Measurements from ENCODE around the gene B3GAT1.

B3GAT1 gene

DNA sequence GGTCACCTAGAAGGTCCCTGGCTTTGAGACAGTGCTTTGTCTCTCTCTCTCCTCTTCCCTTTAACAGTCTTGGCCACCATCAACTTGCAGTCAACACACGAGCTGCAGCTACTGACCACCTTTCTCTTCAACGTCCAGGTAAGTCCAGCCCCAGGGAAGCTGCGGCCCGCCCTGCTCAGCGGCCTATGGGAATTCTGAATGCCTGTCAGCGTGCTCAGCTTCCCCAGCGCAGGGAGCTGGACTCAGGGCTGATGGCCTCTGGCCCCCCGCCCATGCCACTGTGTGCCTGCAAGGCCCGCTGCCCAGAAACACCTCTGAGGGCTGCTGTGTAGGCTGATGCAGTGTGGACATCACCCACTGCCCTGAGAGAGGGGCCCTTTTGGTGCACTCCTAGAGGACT, 47.8 kb downstream of the B3GAT1 start:
- Histone ChIP-seq H3K4me3 (ENCODE audit: low read length) (no peak overlapping the region), H2AFZ (ENCODE audit: low read depth, low read length) (no peak overlapping the region), H3K27ac (ENCODE audit: low read length) (no peak overlapping the region), H4K20me1 (ENCODE audit: insufficient read depth, low read length) (no peaks in the 10 kb centered on the region), H3K4me2 (ENCODE audit: low read length) (no peak overlapping the region), H3K9ac (ENCODE audit: low read length) (no peak overlapping the region), H3K4me1 (ENCODE audit: low read length) (peaks cover 11% of the 10 kb centered on the region), H3K36me3 (replicated peaks; ENCODE audit: low read depth, low read length) (no peaks in the 10 kb centered on the region), H3K79me2 (ENCODE audit: low read length) (no peaks in the 10 kb centered on the region), H3K27me3 (ENCODE audit: low read depth, low read length) (peaks cover 15% of the 10 kb centered on the region), H3K9me3 (ENCODE audit: insufficient read depth, low read length) (no peaks in the 10 kb centered on the region)
- TF ChIP-seq, protein P1, sequence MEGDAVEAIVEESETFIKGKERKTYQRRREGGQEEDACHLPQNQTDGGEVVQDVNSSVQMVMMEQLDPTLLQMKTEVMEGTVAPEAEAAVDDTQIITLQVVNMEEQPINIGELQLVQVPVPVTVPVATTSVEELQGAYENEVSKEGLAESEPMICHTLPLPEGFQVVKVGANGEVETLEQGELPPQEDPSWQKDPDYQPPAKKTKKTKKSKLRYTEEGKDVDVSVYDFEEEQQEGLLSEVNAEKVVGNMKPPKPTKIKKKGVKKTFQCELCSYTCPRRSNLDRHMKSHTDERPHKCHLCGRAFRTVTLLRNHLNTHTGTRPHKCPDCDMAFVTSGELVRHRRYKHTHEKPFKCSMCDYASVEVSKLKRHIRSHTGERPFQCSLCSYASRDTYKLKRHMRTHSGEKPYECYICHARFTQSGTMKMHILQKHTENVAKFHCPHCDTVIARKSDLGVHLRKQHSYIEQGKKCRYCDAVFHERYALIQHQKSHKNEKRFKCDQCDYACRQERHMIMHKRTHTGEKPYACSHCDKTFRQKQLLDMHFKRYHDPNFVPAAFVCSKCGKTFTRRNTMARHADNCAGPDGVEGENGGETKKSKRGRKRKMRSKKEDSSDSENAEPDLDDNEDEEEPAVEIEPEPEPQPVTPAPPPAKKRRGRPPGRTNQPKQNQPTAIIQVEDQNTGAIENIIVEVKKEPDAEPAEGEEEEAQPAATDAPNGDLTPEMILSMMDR (IDR thresholded peaks at IDR 0.05; ENCODE audit: low read depth, low read length), result no peak
- TF ChIP-seq EZH2phosphoT487 (IDR thresholded peaks at IDR 0.05; ENCODE audit: low read depth), result no peak

- TF ChIP-seq, protein P1 (IDR thresholded peaks at IDR 0.05; ENCODE audit: low read depth, low read length), result no peak
- TF ChIP-seq EZH2phosphoT487 (IDR thresholded peaks at IDR 0.05; ENCODE audit: low read depth), result no peak
- Histone ChIP-seq H2AFZ (ENCODE audit: low read depth, low read length) (no peak overlapping the region), H3K4me1 (ENCODE audit: low read length) (peaks cover 11% of the 10 kb centered on the region), H3K27me3 (ENCODE audit: low read depth, low read length) (peaks cover 15% of the 10 kb centered on the region), H3K4me3 (ENCODE audit: low read length) (no peak overlapping the region), H3K79me2 (ENCODE audit: low read length) (no peaks in the 10 kb centered on the region), H3K9me3 (ENCODE audit: insufficient read depth, low read length) (no peaks in the 10 kb centered on the region), H4K20me1 (ENCODE audit: insufficient read depth, low read length) (no peaks in the 10 kb centered on the region), H3K4me2 (ENCODE audit: low read length) (no peak overlapping the region), H3K36me3 (replicated peaks; ENCODE audit: low read depth, low read length) (no peaks in the 10 kb centered on the region), H3K27ac (ENCODE audit: low read length) (no peak overlapping the region), H3K9ac (ENCODE audit: low read length) (no peak overlapping the region)
Measured at GRCh38 chr11:134363592-134363991, 48.5 kb downstream of the B3GAT1 start.

DNA sequence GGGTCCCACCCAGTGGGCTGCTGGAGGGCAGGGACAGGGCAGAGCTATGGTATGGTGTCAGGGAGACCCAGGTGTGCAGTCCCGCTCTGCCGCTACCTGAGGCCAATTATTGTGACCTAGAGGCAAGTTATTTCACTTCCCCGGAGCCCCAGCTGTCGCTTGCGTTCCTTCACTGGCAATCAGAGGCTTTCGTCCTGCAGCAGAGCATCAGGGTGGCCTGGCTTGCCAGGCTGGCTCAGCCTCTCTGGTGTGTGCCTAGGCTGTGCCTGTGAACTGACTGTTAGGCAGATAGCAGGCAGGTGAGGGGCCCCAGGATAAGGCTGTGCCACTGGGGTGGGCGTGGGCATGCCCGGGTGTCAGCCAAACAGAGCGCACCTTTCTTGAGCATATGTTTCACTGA, 48.9 kb downstream of the B3GAT1 start:
- Histone ChIP-seq H3K27ac (ENCODE audit: low read length) (no peak overlapping the region), H3K79me2 (ENCODE audit: low read length) (no peaks in the 10 kb centered on the region), H3K4me2 (ENCODE audit: low read length) (no peak overlapping the region)

DNA sequence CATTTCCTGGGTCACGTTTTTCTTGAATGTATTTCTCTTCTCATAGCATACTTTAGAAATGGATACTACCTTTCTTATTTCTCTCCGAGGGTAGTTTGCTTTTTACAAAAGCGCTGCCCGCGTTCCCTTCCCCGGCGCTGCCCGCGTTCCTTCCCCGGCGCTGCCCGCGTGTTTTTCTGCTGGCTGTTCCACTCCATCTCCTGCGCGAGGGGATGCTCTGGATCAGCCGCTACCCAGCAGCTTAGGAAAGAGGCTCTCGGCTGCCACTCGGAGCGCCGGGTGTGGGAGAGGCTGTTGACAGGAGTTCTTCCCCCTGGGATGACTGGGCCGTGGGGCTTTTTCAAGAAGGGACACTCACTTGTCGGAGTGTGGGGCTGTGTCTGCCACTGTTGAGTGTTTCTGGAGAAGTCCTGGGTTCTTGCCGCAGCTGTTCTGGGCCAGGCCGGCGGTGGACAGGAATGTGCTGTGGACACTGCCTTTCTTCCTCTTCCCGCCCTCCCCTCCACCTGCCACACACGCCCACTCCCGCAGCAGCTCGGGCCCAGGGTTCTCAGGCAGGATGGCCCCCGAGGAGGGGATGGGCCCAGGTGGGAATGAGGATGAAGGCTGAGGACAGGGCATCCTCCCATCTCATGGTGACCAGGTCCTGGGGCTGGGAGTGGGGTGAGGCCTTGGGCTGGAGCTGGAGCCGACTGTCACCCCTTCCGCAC, 49.7 kb downstream of the B3GAT1 start:
- peaks cover 6% of the 10 kb centered on the region for H3K4me1 ChIP-seq (ENCODE audit: low read length)
- H3K27ac ChIP-seq (ENCODE audit: low read length), result no peak overlapping the region
- H3K9me3 ChIP-seq (ENCODE audit: insufficient read depth, low read length), result no peaks in the 10 kb centered on the region
- H3K4me2 ChIP-seq (ENCODE audit: low read length), result no peak overlapping the region
- TF ChIP-seq EZH2phosphoT487 (IDR thresholded peaks at IDR 0.05; ENCODE audit: low read depth), result no peak
- TF ChIP-seq, protein P1 (IDR thresholded peaks at IDR 0.05; ENCODE audit: low read depth, low read length), result no peak
- no peak overlapping the region for H3K9ac ChIP-seq (ENCODE audit: low read length)
- no peak overlapping the region for H3K4me3 ChIP-seq (ENCODE audit: low read length)
- H2AFZ ChIP-seq (ENCODE audit: low read depth, low read length), result no peak overlapping the region
- no peaks in the 10 kb centered on the region for H4K20me1 ChIP-seq (ENCODE audit: insufficient read depth, low read length)
- H3K27me3 ChIP-seq (ENCODE audit: low read depth, low read length), result peaks cover 15% of the 10 kb centered on the region
- no peaks in the 10 kb centered on the region for H3K79me2 ChIP-seq (ENCODE audit: low read length)
- no peaks in the 10 kb centered on the region for H3K36me3 ChIP-seq (replicated peaks; ENCODE audit: low read depth, low read length)

More for the DNA sequence above, 48.9 kb downstream of the B3GAT1 start:
- Histone ChIP-seq H3K27me3 (ENCODE audit: low read depth, low read length) (peaks cover 15% of the 10 kb centered on the region), H3K4me1 (ENCODE audit: low read length) (peaks cover 11% of the 10 kb centered on the region), H3K36me3 (replicated peaks; ENCODE audit: low read depth, low read length) (no peaks in the 10 kb centered on the region), H2AFZ (ENCODE audit: low read depth, low read length) (no peak overlapping the region), H4K20me1 (ENCODE audit: insufficient read depth, low read length) (no peaks in the 10 kb centered on the region), H3K4me3 (ENCODE audit: low read length) (no peak overlapping the region), H3K9ac (ENCODE audit: low read length) (no peak overlapping the region), H3K9me3 (ENCODE audit: insufficient read depth, low read length) (no peaks in the 10 kb centered on the region)
- TF ChIP-seq, protein P1 (IDR thresholded peaks at IDR 0.05; ENCODE audit: low read depth, low read length), result no peak
- TF ChIP-seq EZH2phosphoT487 (IDR thresholded peaks at IDR 0.05; ENCODE audit: low read depth), result no peak

Measured in OCI-LY3 (cell line).